Natural killer cell (primary cell): Measurements from ENCODE around the gene CAPN15. TPM values are rescaled to one million over a fixed set of nuclear protein-coding genes. Genes with fewer than 3 reads are reported as not detected.

ENCODE experiments used
- ATAC-seq, 3 donors: fragments of 150-1000 bp in 2 of 3; fragments of 200-7000 bp in 1 of 3; cut with Tn5 transposase; 1 replicate in 1 of 3; 2 replicates in 2 of 3; pipeline ENCODE4 v1.10.0; 2021; ENCODE audit warnings: mild to moderate bottlenecking in 2 of 3, moderate library complexity in 2 of 3
- DNase-seq, 2 donors: peaks; one replicate each; pipeline versions ENCODE4 v3.0.0 to v3.0.0-alpha.2; 2013 to 2021; ENCODE audit warnings: mixed read lengths in 1 of 2
- H3K27ac ChIP-seq: one replicate; pipeline ENCODE4 v1.5.1; 2013; ENCODE audit warnings: mild to moderate bottlenecking, low read length
- H3K27me3 ChIP-seq: one replicate; pipeline ENCODE4 v1.6.1; 2013; ENCODE audit warnings: low read length; ENCODE audit not compliant: control insufficient read depth, insufficient read depth
- H3K36me3 ChIP-seq: one replicate; pipeline ENCODE4 v1.6.1; 2013; ENCODE audit warnings: low read length; ENCODE audit not compliant: control insufficient read depth, insufficient read depth
- H3K4me1 ChIP-seq: one replicate; pipeline ENCODE4 v1.6.1; 2013; ENCODE audit warnings: low read length; ENCODE audit not compliant: control insufficient read depth, insufficient read depth
- H3K4me3 ChIP-seq: one replicate; pipeline ENCODE4 v1.5.1; 2013; ENCODE audit warnings: low read length
- H3K9me3 ChIP-seq: one replicate; pipeline ENCODE4 v1.6.1; 2013; ENCODE audit warnings: low read length; ENCODE audit not compliant: control insufficient read depth, insufficient read depth
- H3K27ac Mint-ChIP-seq, 2 donors: one replicate each; pipeline ENCODE4 v1.8.0; 2022; ENCODE audit warnings: mild to moderate bottlenecking in 2 of 2, mixed read lengths in 2 of 2, moderate library complexity in 1 of 2
- H3K27me3 Mint-ChIP-seq, 2 donors: one replicate each; pipeline ENCODE4 v1.8.0; 2022; ENCODE audit warnings: low read depth in 2 of 2, mixed read lengths in 2 of 2
- H3K36me3 Mint-ChIP-seq: one replicate; pipeline ENCODE4 v1.8.0; 2022; ENCODE audit warnings: mixed read lengths
- H3K4me1 Mint-ChIP-seq, 2 donors: one replicate each; pipeline ENCODE4 v1.8.0; 2022; ENCODE audit warnings: mixed read lengths in 2 of 2
- H3K4me3 Mint-ChIP-seq: one replicate; pipeline ENCODE4 v1.8.0; 2022; ENCODE audit warnings: mild to moderate bottlenecking, moderate library complexity, mixed read lengths
- H3K9me3 Mint-ChIP-seq, 2 donors: one replicate each; pipeline ENCODE4 v1.8.0; 2022; ENCODE audit warnings: mixed read lengths in 2 of 2
- WGBS: methylation state at CpG from one replicate; pipeline ENCODE4 v1.1.7; 2013; ENCODE audit warnings: missing lambda C conversion rate; ENCODE audit not compliant: insufficient coverage; 5-methylcytosine and 5-hydroxymethylcytosine counted together
- intact Hi-C: fragments of 100-400 bp; cut with micrococcal nuclease; formaldehyde crosslinking; loops from one replicate; pipeline ENCODE4 v1.14.2; 2022
- total RNA-seq, 4 donors: library from RNA; stranded (reverse); fragments of 120-200 nt in 1 of 4; gene quantifications; one replicate each; pipeline versions ENCODE4 v1.2.3 to v1.2.4, GENCODE V29; 2013 to 2022
- TF ChIP-seq, protein P1 (sequence below): fragments of 200-600 bp; IDR thresholded peaks from one replicate; pipeline ENCODE4 v1.8.0; 2022; ENCODE audit warnings: antibody characterized with exemption

Gene CAPN15
- total RNA-seq, 3 donors from 2014 or later (not counting 1 experiment from before 2014, with no cell fraction given) = 151 to 275 (median 186) TPM

GRCh38 chr16:586645-587590 lies 59.4 kb downstream of the CAPN15 start:
- TF ChIP-seq, protein P1, sequence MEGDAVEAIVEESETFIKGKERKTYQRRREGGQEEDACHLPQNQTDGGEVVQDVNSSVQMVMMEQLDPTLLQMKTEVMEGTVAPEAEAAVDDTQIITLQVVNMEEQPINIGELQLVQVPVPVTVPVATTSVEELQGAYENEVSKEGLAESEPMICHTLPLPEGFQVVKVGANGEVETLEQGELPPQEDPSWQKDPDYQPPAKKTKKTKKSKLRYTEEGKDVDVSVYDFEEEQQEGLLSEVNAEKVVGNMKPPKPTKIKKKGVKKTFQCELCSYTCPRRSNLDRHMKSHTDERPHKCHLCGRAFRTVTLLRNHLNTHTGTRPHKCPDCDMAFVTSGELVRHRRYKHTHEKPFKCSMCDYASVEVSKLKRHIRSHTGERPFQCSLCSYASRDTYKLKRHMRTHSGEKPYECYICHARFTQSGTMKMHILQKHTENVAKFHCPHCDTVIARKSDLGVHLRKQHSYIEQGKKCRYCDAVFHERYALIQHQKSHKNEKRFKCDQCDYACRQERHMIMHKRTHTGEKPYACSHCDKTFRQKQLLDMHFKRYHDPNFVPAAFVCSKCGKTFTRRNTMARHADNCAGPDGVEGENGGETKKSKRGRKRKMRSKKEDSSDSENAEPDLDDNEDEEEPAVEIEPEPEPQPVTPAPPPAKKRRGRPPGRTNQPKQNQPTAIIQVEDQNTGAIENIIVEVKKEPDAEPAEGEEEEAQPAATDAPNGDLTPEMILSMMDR = no peak
- Histone ChIP-seq H3K9me3 (no peaks in the 10 kb centered on the region), H3K27ac (no peak overlapping the region), H3K27me3 (no peaks in the 10 kb centered on the region), H3K4me3 (no peak overlapping the region), H3K36me3 (no peaks in the 10 kb centered on the region), H3K4me1 (peaks cover 26% of the 10 kb centered on the region)
- no peaks in the 10 kb centered on the region for H3K36me3 Mint-ChIP-seq
- ATAC-seq (no peak), DNase-seq (no peak)
- intact Hi-C loops = no loop called here
- peak overlapping the region; percentile 13 for H3K4me3 Mint-ChIP-seq
- H3K4me1 Mint-ChIP-seq = peaks cover 11 to 31% of the 10 kb centered on the region in 2 donors
- no peaks in the 10 kb centered on the region for H3K27me3 Mint-ChIP-seq
- peak overlapping the region in 1 of 2 donors; percentile 53 for H3K27ac Mint-ChIP-seq
- WGBS = 92% methylated on average over 14 of the region's 14 CpGs
- no peaks in the 10 kb centered on the region for H3K9me3 Mint-ChIP-seq

DNA sequence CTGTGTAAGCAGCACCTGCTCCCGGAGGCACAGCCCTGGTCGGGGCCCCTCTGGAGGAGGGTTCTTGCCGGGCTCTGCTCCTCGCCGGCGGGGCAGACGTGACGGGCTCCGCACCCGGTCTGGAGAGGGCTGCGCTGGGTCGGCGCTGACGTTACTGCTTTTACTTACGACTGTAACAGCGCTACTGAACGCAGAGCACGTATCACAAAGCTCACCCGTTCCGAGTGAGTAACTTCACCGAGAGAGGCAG lies 61.1 kb downstream of the CAPN15 start:
- peak overlapping the region; percentile 92 for H3K4me3 Mint-ChIP-seq
- DNase-seq = peak; percentile 58 to 85
- peak overlapping the region; percentile 98 to 99 for H3K27ac Mint-ChIP-seq
- Histone ChIP-seq H3K27me3 (no peaks in the 10 kb centered on the region), H3K27ac (peak overlapping the region; percentile 96), H3K36me3 (no peaks in the 10 kb centered on the region), H3K9me3 (no peaks in the 10 kb centered on the region), H3K4me1 (peaks cover 43% of the 10 kb centered on the region), H3K4me3 (peak overlapping the region; percentile 69)
- peak; percentile 7 to 27 (median 26) for ATAC-seq
- H3K36me3 Mint-ChIP-seq = no peaks in the 10 kb centered on the region
- under 1% methylated on average over 21 of the region's 21 CpGs for WGBS
- intact Hi-C loops = no loop called here
- no peaks in the 10 kb centered on the region for H3K27me3 Mint-ChIP-seq
- TF ChIP-seq, protein P1 = no peak
- H3K4me1 Mint-ChIP-seq = peaks cover 15 to 42% of the 10 kb centered on the region in 2 donors
- H3K9me3 Mint-ChIP-seq = no peaks in the 10 kb centered on the region

- ATAC-seq (peak; percentile 75 to 87 (median 75)), DNase-seq (peak; percentile 98 to 100)
- Mint-ChIP-seq H3K4me3 (peak overlapping the region; percentile 99), H3K27me3 (no peaks in the 10 kb centered on the region), H3K9me3 (no peaks in the 10 kb centered on the region), H3K36me3 (no peaks in the 10 kb centered on the region), H3K27ac (peak overlapping the region; percentile 98 to 99), H3K4me1 (peaks cover 17 to 45% of the 10 kb centered on the region in 2 donors)
- peak overlapping the region; percentile 69 for H3K4me3 ChIP-seq
- intact Hi-C loops = loop anchor here (1.0 kb wide), 4 partner anchors 19 to 164 kb away; partner anchors contain the start of genes CAPN15, METTL26 and RAB11FIP3
- under 1% methylated on average over 107 of the region's 107 CpGs for WGBS
- H3K9me3 ChIP-seq = no peaks in the 10 kb centered on the region
- TF ChIP-seq, protein P1 = no peak
- peak overlapping the region; percentile 96 for H3K27ac ChIP-seq
- H3K36me3 ChIP-seq = no peaks in the 10 kb centered on the region
- H3K4me1 ChIP-seq = peaks cover 45% of the 10 kb centered on the region
- no peaks in the 10 kb centered on the region for H3K27me3 ChIP-seq
Measured at GRCh38 chr16:588889-589657, 61.6 kb downstream of the CAPN15 start.
